H1 (cell line): Measurements from ENCODE around the gene MACROD2.

ENCODE experiments used
- ASH2L ChIP-seq: fragments of 200-600, 300-600 bp; sonication (generic); IDR thresholded peaks from one replicate; pipeline ENCODE4 v1.7.1; 2017; ENCODE audit warnings: low read length
- EP300 ChIP-seq, 2 experiments: IDR thresholded peaks; 1 replicate in 1 of 2; 2 replicates in 1 of 2; pipeline ENCODE4 v1.6.1; 2011 to 2012; ENCODE audit warnings: low read depth in 2 of 2, low read length in 2 of 2, mild to moderate bottlenecking in 2 of 2, borderline replicate concordance in 1 of 2, inconsistent platforms in 1 of 2, moderate library complexity in 1 of 2
- KDM1A ChIP-seq: fragments of 200-600, 300-600 bp; sonication (generic); IDR thresholded peaks from 2 replicates; pipeline ENCODE4 v1.7.1; 2016; ENCODE audit warnings: mild to moderate bottlenecking, low read length, borderline replicate concordance
- PHF8 ChIP-seq: fragments of 200-600 bp; sonication (generic); conservative IDR thresholded peaks from 2 replicates; pipeline ENCODE4 v1.7.1; 2012; ENCODE audit warnings: low read depth, mild to moderate bottlenecking, inconsistent platforms, low read length, moderate library complexity
- POLR2AphosphoS5 ChIP-seq: IDR thresholded peaks from 2 replicates; pipeline ENCODE4 v1.6.1; 2011; ENCODE audit warnings: low read depth, low read length
- RFX5 ChIP-seq: IDR thresholded peaks from 2 replicates; pipeline ENCODE4 v1.6.1; 2011; ENCODE audit warnings: low read depth, low read length, improper control_type of control experiment, borderline replicate concordance
- RXRA ChIP-seq: IDR thresholded peaks from 2 replicates; pipeline ENCODE4 v1.6.1; 2011; ENCODE audit warnings: low read depth, mild to moderate bottlenecking, low read length, moderate library complexity; ENCODE audit not compliant: insufficient read depth
- TCF12 ChIP-seq: IDR thresholded peaks from 2 replicates; pipeline ENCODE4 v1.6.1; 2011; ENCODE audit warnings: low read depth, mild to moderate bottlenecking, low read length
- YY1 ChIP-seq: IDR thresholded peaks from 2 replicates; pipeline ENCODE4 v1.6.1; 2011; ENCODE audit warnings: low read depth, mild to moderate bottlenecking, low read length
- TF ChIP-seq, protein P1 (sequence below), 3 experiments: IDR thresholded peaks; 1 replicate in 2 of 3; 2 replicates in 1 of 3; pipeline versions ENCODE4 v1.5.1 to v1.6.1; 2011; ENCODE audit warnings: low read length in 3 of 3, mild to moderate bottlenecking in 3 of 3, inconsistent platforms in 2 of 3, low read depth in 1 of 3, moderate library complexity in 1 of 3; ENCODE audit not compliant: insufficient read depth in 1 of 3; ENCODE audit errors: control extremely low read depth in 1 of 3

GRCh38 chr20:14986656-14987055 is 991.3 kb downstream of the MACROD2 start:
- TF ChIP-seq EP300 (IDR thresholded peaks at IDR 0.05; ENCODE audit: borderline replicate concordance in 1 of 2, low read depth in 2 of 2, low read length in 2 of 2) (no peak), RFX5 (no peak), KDM1A (no peak), POLR2AphosphoS5 (no peak), PHF8 (no peak), TCF12 (no peak), YY1 (no peak), ASH2L (no peak), RXRA (no peak)
- TF ChIP-seq, protein P1, sequence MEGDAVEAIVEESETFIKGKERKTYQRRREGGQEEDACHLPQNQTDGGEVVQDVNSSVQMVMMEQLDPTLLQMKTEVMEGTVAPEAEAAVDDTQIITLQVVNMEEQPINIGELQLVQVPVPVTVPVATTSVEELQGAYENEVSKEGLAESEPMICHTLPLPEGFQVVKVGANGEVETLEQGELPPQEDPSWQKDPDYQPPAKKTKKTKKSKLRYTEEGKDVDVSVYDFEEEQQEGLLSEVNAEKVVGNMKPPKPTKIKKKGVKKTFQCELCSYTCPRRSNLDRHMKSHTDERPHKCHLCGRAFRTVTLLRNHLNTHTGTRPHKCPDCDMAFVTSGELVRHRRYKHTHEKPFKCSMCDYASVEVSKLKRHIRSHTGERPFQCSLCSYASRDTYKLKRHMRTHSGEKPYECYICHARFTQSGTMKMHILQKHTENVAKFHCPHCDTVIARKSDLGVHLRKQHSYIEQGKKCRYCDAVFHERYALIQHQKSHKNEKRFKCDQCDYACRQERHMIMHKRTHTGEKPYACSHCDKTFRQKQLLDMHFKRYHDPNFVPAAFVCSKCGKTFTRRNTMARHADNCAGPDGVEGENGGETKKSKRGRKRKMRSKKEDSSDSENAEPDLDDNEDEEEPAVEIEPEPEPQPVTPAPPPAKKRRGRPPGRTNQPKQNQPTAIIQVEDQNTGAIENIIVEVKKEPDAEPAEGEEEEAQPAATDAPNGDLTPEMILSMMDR (IDR thresholded peaks at IDR 0.05; ENCODE audit: control extremely low read depth in 1 of 3, insufficient read depth in 1 of 3, low read depth in 1 of 3, low read length in 3 of 3) = no peak
